Left ventricle myocardium superior (tissue), 1 donor: ENCODE measurements around the gene LRG1. TPM values are rescaled to one million over a fixed set of nuclear protein-coding genes. Genes with fewer than 3 reads are reported as not detected.
"Not testable (repeated sequence)": the region's sequence is repeated elsewhere in the genome, so short reads cannot be mapped to it uniquely, and the experiment has no call there.

ENCODE experiments used
- ATAC-seq: fragments of 200-7000 bp; cut with Tn5 transposase; one replicate; pipeline ENCODE4 v1.9.1; 2020; ENCODE audit warnings: mild to moderate bottlenecking, moderate library complexity
- DNase-seq: peaks from one replicate; pipeline ENCODE4 v3.0.0-alpha.2; 2020
- intact Hi-C: fragments of 100-400 bp; cut with micrococcal nuclease; formaldehyde crosslinking; loops from one replicate; pipeline ENCODE4 v1.11.0; 2022
- total RNA-seq: library from RNA; stranded (reverse); fragmentation: NEBNext Ultra II Directional; extraction: Animal tissue kit (Norgen Biotek cat#: 25700); gene quantifications from one replicate; pipeline ENCODE4 v1.2.1, GENCODE V29; 2021
- donor health status: DM: no; HTN: yes; CAD: no; lungs with severe emphysema.

LRG1 gene
- total RNA-seq, 1 donor from 2014 or later, result 0.30 TPM

DNA sequence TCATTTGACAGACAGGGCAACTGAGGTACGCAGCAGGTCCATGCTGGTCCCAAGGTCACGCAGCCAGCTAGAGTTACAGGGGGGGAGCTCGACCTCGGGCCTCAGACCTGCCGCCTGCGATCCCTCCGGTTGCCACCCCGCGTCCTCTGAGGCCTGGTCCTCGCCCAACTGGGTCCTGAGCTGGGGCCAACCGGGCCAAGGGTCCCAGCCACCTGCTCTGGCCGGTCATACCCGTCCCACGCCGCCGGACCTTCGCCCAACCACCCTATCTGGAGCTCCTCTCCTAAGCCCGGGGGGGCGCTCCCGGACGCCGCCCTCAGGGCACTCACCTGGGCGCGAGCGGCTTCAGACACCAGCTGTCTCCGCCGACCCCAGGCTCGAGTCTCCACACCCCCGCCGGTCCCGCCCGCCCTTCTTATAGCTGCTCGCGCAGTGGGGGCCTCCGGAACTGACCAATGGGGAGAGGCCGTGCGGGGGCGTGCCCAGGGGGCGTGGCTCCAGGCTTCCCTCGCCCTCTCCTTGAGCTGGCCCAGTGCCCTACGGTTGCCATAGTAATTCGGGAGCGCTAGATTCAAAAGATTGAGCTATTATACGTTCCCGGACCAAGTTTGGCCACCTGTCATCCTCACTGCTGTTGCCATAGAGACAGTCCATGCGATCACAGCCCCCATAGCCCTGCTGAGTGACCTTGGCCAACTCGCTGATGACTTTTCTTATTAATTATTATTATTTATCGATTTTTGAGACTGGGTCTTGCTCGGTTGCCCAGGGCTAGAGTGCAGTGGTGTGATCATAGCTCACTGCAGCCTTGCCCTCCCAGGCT, 4.8 kb downstream of the LRG1 start, which contains the start of gene PLIN5:
TSS of gene PLIN5 (minus strand) at position 389 of the 823 bp plus-strand sequence. CDS start 1,150 bp downstream, outside the sequence.
- DNase-seq, result peak; percentile 89
- intact Hi-C loops, result no loop called here
- ATAC-seq, result peak; percentile 91

DNA sequence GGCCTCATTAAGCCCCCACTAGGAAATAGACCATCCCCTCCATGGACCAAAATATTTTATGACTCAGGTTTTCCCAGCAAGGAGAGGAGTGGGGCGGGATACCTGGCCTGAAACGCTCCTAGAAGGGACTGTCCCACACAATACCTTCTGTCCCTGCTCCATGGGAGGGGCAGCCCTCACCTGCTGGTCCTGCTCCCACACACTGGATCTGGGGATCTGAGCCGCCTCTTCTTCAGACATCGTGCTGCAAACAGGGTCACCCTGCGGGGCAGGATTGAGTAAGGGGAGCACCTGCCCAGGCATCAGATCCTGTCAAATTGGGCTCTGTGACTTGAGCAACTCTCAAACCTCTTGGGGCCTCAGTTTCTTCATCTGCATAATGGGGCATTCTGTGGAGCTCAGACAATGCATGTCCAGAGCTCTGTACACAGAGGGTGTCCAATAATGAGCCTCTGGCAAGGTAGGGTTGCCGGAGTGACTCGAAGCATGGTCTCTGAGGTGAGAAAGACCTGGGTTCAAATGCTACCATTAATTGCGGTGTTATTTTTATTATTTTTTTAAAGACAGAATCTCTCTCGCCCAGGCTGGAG, 5.9 kb downstream of the LRG1 start:
- intact Hi-C loops, result no loop called here
- ATAC-seq, result no peak
- DNase-seq, result no peak

DNA sequence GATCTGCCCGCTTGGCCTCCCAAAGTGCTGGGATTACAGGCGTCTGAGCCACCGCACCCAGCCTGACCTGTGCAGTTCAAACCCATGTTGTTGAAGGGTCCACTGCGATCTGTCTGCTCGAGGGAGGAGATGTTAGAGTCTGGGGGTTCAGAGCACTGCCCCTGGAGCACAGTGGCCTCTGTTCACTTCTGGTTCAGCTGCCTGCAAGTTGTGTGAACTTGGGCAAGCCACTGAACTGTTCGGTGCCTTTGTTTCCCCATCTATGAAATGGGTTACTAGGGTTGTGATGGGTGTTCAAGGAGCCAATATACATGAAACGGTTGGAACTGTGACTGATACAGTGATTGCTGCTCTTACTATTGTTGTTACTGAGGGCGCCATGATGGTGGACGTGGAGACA, 6.5 kb downstream of the LRG1 start:
- intact Hi-C loops, result no loop called here
- no peak for DNase-seq
- no peak for ATAC-seq

DNA sequence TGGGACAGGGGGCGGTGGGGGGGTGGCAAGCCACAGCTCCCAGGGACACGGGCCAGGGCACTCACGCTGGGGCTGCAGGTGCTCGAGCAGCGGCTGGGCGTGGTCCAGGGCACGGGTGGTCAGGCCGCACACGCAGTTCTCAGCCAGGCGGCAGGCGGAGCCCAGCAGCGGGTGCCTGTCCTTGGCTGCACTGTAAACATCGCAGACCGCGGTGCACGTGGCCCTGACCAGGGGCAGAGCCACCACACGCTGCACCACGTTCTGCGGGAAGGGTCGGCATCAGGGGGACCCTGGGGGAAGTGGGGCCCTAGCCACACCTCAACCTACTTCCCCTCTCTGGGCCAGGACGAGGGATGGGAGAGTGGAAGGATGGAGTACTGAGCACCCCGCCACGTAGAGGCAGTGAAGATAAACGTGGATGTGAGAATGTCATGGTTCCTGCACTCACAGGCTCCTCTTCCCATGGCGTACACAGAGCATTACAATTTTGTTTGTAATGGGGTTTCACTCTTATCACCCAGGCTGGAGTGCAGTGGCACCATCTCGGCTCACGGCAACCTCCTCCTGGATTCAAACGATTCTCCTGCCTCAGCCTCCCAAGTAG, 8.2 kb downstream of the LRG1 start:
- ATAC-seq (no peak), DNase-seq (no peak)
- intact Hi-C loops, result no loop called here

DNA sequence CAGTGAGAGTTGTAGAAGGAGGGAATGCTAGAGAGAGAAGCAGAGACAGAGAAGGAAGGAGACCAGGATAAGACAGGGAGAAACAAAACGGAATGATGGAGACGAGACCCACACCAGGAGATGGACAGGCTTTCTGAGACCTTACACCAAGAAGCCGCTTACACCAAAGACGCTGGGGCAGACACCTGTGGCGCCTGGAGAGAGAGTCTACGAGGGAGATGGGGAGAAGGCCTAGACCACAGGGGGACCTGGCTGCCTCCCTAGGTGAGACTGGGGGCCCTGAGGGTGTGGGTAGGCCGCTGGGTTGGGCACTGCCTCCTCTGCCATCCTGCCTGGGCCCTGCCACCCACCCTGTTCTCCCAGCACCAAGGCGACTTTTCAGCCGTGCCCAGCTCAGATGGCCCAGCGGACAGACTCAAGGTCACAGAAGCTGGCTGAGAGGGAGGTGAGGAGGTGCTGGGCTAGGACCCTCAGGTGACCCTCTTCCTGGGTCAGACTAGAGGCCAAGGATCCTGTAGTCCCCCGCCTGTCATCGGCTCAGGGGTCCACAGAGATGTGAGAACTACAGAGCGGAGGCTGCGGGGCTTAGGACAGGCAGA, 9.8 kb downstream of the LRG1 start:
- DNase-seq, result no peak
- ATAC-seq, result no peak

DNA sequence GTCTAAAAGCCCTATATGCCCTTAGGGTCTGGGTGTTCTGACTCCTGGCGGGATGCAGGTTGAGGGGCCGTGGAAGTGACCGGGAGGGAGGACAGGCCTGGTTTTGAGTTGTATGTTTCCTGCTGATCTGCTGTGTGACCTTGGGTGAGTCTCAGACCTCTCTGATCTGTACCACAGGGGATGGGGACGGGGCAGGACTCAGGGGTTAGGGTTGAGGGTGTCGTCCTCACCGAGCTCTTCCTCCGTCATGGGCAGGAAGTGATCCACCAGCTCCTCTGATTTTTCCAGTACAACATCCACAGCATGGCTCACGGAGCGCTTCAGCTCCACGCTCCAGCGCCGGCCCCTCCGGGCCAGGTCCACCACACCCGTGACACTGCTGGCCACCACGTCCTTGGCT, 11.0 kb downstream of the LRG1 start:
- ATAC-seq, result no peak
- intact Hi-C loops, result no loop called here
- no peak for DNase-seq

More for the DNA sequence above, 9.8 kb downstream of the LRG1 start:
- intact Hi-C loops, result no loop called here

DNA sequence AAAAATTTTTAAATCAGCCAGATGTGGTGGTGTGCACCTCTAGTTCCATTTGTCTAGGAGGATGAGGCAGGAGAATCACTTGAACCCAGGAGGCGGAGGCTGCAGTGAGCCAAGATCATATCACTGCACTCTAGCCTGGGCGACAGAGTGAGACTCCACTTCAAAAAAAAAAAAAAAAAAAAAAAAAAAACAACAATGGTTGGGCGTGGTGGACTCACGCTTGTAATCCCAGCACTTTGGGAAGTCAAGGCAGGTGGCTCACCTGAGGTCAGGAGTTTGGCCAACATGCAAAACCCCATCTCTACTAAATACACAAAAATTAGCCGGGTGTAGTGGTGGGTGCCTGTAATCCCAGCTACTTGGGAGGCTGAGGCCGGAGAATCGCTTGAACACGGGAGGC, 12.5 kb downstream of the LRG1 start:
- intact Hi-C loops, ATAC-seq, DNase-seq: not testable (repeated sequence)

DNA sequence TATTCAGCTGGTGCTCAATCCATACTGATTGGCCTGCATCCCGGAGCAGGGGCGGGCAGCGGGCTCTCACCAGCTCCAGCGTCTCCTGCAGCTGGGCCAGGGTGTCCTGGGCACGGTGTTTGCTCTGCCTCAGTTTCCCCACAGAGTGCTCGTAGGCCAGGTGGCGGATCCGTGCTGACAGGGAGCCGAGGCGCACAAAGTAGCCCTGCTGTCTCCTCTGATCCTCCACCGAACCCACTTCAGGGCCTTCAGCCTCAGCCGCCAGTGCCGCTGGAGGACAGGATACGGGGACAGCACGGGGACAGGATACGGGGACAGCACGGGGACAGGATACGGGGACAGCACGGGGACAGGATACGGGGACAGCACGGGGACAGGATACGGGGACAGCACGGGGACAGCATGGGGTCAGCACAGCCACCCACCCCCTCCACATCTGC, 14.3 kb downstream of the LRG1 start:
- no peak for DNase-seq
- intact Hi-C loops, result no loop called here
- ATAC-seq, result no peak

DNA sequence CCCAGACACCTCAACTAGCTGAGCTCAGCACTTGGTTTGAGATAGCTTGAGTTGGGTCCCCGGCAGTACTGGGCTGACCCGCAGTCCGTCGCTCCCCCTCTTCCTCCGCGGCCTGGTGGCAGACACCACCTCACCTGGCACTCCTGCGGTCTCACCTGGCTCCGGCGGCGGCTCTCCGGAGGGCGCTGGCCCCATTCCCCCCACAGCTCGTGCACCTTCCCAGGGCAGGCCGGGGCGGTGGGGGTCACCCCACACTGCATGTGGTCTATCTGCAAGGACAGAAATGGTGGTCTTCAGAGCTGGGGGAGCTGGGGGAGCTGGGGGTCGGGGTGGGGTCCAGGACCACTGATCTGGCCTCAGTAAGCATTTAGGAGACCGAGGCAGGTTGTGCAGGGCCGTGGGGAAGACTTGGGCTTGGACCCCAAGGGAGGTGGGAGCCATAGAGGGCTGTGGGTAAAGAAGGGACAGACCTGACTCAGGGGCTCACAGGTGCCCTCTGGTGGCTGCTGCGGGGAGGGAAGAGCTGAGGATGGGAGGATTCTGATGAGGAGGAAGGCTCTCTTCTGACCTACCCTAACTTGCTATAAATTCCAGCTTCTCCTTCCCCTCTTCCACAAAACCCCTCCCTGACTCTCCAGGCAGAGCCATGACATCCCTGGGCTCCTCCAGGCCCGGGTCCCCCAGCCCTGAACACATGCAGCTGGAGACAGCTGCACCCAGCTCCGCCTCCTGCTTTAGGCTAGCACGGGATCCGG, 14.9 kb downstream of the LRG1 start:
- intact Hi-C loops, result no loop called here
- DNase-seq (peak; percentile 75), ATAC-seq (peak; percentile 50)

DNA sequence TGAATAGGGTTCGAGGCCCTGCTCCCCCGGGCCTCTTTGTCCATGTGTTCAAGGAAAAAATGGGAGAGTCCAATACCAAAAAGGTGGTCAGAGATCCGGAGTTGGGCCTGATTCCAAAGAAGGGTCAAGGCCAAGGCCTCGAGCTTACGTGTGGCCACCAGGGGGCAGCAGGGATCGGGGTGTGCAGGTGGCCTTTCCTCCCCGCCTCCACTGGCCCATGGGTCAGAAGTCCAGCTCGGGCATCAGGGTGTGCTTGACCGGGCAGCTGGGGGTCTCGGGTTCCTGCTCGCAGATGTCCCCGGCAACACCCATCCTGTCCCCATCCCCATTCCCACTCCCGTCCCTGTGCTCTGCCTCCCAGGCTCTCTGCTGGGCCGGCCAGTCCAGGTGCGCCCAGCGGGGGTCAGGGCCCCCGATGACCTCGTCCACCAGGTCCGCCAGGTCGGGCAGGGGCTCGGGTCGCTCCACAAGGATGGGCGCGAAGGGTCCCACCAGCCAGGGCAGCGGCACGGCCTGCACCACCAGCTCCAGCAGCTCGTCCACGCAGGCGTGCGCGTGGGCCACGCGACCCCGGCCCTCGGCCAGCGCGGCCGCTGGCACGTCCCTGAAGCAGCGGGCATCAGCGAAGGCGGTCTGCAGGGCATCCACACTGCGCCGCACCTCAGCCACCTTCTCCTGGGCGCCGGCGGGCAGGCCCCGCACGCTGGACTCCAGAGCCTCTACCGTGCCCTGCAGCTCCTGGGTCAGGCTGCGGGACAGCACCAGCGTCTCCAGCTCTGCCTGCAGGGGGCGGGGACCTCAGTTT, 16.3 kb downstream of the LRG1 start:
- ATAC-seq, result no peak
- intact Hi-C loops, result no loop called here
- DNase-seq, result peak; percentile 73

DNA sequence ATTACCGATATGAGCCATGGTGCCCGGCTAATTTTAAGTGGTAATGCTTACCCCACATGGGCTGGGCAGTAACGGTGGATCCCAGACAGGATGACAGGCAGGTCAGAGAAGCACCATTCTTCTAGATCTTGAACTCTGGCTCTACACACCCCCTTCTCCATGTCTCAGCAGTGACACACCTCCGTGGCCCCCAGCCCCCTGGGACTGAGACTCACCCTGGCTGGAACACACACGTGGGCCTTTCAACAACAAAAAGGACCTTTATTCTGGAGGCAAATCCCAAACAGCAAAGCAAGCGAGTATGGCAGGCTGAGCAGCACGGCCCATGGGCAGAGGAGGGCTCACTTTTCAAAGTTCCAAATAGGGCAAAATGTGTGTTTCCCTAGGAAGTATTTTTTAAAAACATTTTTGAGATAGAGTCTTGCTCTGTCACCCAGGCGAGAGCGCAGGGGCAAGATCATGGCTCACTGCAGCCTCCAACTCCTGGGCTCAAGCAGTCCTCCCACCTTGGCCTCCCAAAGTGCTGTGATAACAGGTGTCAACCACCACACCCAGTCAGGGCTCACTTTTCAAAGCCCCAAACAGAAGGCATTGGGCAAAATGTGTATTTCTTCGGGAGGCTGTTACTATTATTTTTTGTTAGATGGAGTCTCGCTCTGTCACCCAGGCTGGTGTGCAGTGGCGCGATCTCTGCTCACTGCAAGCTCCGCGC, 17.4 kb downstream of the LRG1 start:
- ATAC-seq, result no peak
- intact Hi-C loops, result no loop called here
- no peak for DNase-seq

DNA sequence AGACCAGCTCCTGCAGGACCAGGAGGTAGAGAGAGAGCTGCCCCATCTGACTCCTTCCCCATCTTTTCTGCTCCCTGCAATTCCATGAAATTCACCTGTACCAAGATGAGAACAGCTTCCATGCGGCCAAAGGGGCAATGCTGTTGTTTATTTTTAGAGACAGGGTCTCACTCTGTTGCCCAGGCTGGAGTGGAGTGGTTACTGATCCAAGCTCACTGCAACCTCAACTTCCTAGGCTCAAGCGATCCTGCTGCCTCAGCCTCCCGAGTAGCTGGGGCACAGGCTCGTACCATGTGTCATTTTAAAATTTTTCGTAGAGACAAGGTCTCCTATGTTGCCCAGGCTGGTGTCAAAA, 18.0 kb downstream of the LRG1 start:
- intact Hi-C loops, result no loop called here
- ATAC-seq (no peak), DNase-seq (no peak)

DNA sequence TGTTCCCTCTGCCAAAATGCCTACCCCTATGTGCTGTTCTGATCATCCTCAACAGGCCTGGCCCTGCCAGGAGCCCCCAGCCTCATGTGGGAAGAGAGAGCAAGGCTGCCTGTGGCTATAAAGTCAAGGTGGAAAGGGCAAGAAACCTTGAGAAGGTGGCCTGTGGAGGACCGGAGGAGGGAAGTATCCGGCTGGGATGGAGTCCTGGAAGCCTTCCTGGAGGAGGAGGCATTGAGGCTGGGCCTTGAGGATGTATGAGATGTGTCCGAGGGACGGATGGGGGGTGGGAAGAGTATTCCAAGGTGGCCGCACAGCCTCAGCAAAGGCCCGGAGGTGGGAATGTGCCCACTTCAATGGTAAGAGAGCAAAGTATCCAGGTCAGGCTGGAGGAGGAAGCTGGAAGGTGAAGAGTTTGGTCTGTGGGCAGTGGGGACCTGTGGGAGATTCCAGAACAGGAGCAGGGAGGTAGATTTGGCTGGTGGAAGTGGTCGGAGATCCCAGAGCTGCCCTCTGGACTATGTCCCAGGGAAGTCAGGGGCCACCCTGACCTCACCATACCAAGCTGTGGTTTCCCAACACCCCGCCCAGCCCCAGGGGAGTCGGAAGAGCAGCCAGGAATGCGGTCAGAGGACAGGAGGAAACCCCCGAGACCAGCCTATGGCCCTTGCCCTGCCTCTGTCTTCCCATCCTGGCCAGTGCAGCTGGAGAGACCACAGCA, 18.5 kb downstream of the LRG1 start:
- intact Hi-C loops, result no loop called here
- no peak for DNase-seq
- no peak for ATAC-seq

DNA sequence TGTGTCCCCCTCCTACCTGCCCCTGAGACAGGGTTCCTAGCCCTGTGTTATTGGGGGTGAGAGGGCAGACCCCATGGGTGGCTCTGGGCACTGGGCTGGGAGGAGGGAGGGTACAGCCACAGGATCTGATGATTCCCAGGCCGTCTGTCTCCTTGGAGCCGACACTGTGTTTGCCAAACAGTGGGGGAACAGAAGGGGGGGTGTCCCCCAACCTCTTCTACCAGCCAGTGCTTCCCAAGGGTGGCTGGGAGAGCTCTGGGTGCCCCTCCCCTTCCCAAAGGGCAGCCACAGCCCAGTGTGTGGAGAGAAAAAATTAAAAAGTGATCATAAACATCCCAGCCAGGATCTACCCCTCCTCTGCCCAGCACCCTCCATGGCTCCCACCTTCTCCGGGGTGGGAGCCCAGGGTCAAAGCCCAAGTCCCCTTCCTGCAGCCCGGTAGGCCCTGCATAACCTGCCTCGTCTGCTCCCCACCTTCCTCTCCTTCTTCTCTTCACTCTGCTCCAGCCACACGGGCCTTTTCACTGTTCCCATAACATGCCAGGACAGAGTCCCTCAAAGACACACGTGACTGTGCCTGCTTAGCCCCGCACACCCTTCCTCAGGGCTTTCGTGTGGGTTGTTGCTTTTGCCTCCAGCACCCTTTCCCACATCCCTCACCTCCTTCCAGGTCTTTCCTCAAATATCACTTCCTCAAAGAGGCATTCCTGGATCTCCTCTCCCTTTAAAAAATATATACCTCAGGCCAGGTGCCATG, 20.1 kb downstream of the LRG1 start:
- intact Hi-C loops, result no loop called here
- ATAC-seq (peak; percentile 71), DNase-seq (peak; percentile 75)

DNA sequence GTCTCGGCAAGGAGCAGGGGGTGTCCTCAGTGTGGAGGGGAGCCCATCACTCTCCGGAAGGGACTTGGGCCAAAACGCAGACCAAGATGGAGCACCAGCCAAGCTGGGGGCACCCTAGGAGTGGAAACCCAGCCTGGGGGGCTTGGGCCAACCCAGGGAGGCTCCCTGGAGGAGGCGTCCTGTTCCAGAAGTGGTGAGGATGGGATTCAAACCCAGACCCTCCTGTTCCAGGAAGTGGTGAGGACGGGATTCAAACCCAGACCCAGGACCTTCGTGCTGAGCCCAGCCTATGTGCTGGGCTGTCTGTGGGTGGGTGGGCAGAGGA, 20.7 kb downstream of the LRG1 start:
- no peak for ATAC-seq
- no peak for DNase-seq
- intact Hi-C loops, result no loop called here

DNA sequence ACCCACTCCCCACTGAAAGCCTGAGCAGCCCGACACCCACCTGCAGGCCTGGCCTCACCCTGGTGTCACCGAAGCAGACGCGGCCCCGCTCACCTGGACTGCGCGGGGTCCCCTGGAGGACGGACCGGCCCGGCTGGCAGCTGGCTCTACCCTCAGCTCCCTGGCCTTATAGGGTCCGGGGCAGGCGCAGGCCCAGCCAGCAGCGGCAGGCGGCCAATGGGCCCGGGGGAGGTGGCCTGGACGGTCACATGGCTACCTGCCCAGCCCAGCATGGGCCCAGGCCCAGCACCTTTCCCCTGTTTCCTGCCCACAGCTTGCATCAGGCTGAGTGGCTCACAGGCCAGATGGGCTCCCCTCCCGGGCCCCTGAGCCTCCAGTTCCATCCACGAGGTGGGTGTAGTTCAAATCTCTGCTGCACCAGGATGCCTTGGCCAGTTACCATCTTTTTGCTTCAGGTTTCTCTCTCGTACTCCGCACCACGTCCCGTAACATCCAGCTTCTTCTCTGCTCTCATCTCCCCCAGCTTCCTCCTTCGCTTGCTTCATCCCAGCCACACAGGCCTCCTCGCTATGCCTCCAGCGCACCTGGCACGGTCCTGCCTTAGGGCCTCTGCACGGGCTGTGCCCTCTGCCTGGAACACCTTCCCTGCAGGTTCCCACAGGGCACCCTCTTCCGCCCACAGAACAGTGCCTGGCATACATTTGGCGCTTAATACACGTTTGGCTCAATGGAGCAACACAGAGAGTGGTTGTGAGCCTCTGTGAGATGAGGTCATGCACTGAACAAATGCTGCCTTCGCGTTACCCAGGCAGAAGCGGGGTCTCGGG, 21.3 kb downstream of the LRG1 start, which contains the start of gene PLIN4:
TSS of gene PLIN4 (minus strand) at position 142 of the 827 bp plus-strand sequence. CDS start 214 bp downstream, outside the sequence.
- ATAC-seq, result peak; percentile 84
- intact Hi-C loops, result no loop called here
- DNase-seq, result peak; percentile 92
